Urothelium cell line (cell line): ENCODE measurements around the gene WDFY1.
"Not testable (repeated sequence)": the region's sequence is repeated elsewhere in the genome, so short reads cannot be mapped to it uniquely, and the experiment has no call there.

ENCODE experiments used
- DNase-seq: peaks from one replicate; pipeline ENCODE4 v3.0.0; 2011; ENCODE audit warnings: low spot score, mixed read lengths
- FAIRE-seq: peaks from 2 replicates; lab custom pipeline; 2011; peaks lifted over from hg19 to GRCh38; lab: Jason Lieb, UNC

WDFY1 gene

DNA sequence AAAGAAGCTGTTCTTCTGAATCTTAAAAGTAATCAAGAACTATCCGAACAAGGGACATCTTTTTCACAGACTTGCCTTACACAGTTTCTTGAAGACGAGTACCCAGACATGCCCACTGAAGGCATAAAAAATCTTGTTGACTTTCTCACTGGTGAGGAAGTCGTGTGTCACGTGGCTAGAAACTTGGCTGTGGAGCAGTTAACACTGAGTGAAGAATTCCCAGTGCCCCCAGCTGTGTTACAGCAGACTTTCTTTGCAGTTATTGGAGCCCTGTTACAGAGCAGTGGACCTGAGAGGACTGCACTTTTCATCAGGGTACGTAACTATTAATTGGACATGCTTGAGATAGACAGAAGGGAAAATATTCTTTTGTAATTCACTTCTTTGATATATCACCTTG is 14.6 kb upstream of the WDFY1 start:
- no peak for DNase-seq
- FAIRE-seq, result no peak

- no peak for FAIRE-seq
- peak; percentile 95 for DNase-seq
Measured at GRCh38 chr2:223957092-223957851, 12.1 kb upstream of the WDFY1 start, which contains the start of gene MRPL44. Gene MRPL44 (plus strand): TSS chr2:223957463. CDS start chr2:223957473, 10 bp downstream.

GRCh38 chr2:223956300-223956699 is 11.2 kb upstream of the WDFY1 start:
- FAIRE-seq (no peak), DNase-seq (no peak)

DNA sequence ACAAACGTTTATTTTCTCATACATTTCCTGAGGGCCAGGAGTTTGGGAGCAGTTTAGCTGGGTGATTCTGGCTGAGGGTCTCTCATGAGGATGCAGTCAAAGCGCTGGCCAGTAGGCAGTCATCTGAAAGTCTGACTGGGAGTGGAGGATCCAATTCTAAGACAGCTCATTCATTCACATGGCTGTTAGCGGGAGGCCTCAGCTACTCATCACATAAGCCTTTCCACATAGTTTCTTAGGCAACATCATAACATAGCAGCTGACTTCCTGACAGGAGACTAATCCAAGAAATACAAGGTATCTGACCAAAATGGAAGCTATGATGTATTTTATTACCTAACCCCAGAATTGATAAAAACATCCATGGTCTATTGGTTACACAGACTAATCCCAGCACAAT is 9.3 kb upstream of the WDFY1 start:
- DNase-seq (no peak), FAIRE-seq (no peak)

DNA sequence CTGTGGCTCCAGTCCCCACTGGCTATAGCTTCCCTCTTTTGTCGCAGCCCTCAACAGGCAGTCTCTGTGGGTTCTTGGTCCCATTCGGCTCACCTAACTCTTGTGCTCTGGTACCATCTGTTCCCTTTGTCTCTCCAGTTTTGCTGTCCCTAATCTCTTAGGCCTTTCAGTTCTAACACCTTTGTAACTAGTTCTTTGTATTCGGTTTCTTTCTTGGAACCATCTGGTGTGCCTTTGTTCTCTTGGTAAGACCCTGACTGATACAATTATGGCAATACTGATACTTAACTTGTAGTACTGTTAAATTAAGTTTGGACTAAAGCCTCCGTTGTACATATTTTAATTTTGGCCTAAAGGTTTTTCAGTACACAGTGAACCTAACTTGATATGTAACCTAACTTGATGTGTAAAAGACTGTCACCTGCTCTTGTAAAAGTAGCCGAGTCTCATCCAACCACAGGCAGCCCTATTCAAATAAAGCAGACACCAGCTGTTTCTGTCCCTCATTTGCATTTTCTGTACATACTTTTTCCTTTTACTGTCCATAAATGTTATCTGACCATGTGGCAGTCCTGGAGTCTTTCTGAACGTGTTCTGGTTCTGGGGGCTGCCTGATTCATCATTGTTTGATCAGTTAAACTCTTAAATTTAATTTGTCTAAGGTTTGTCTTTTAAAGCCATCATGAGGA is 7.3 kb upstream of the WDFY1 start:
- no peak for FAIRE-seq

GRCh38 chr2:223950448-223951347 is 5.6 kb upstream of the WDFY1 start:
- no peak for DNase-seq
- FAIRE-seq, result no peak

More for the DNA sequence above, 7.3 kb upstream of the WDFY1 start:
- DNase-seq, result no peak

GRCh38 chr2:223949241-223949840 is 4.2 kb upstream of the WDFY1 start:
- DNase-seq (no peak), FAIRE-seq (no peak)

GRCh38 chr2:223947711-223948205 is 2.6 kb upstream of the WDFY1 start:
- FAIRE-seq (no peak), DNase-seq (no peak)

GRCh38 chr2:223945755-223946154 is 620 bp upstream of the WDFY1 start:
- FAIRE-seq (no peak), DNase-seq (no peak)

DNA sequence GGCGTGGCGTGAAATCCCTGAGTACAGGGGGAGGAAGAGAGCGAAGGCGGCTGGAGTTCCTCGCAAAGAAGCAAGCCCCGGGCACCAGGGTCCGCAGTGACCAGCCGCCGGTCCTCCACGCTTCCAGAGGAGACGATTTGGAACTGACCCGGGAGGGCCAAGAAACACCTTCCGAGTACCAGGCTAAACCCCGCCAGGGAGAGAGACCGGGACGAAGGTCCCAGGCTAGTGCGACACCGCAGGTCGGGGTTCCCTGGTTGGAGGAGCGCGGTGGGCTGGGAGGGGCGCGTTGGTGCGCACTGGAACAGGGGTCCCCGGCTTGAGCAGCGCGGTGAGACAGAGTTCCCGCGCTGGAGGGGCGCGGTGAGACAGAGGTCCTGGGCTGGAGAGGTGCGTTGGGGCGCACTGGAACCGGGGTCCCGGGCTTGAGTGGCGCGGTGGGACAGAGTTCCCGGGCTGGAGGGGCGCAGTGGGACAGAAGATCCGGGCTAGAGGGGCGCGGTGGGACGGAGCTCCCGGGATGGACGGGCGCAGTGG is 901 bp downstream of the WDFY1 start:
- FAIRE-seq, result no peak
- peak; percentile 35 for DNase-seq

DNA sequence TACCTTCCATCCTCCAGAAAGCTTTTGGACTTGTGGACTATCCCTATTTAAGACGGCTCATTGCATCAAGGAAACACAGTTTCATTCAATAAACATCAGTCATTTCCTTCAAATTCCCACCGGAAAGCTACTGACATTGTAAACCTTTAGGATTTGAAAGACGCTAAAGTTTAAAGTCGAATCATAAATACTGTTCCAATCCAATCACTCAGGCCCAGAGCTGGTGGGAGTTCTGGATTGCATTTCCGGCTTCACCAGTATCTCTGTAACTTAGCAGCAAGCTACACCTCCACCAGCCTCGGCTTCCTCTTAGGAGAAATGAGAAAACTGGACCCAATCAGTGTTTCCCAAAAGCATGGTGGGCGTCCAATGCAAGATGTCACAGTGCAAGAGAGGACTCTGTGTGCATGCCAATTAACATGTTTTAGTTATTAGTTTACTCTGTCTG is 1.6 kb downstream of the WDFY1 start:
- FAIRE-seq, result no peak

DNA sequence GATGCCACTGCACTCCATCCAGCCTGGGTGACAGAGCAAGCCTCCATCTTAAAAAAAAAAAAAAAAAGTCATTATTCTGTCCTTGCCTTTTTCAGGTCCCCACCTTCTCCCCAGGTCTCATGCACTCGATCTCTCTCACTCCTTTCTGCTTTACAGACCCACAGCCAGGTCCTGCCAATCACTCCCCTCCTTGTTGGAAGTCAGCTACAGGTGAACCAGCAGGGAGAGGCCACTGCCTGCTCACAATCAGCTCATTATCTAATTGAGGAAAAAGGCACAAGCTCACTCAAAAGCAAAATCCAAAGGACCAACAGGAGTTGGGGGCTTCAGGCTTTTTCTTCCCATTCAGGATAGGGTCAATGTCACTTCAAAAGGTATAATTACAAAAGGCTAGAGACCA is 2.0 kb downstream of the WDFY1 start:
- no peak for DNase-seq
- no peak for FAIRE-seq

More for the DNA sequence above, 1.6 kb downstream of the WDFY1 start:
- DNase-seq, result peak; percentile 39

DNA sequence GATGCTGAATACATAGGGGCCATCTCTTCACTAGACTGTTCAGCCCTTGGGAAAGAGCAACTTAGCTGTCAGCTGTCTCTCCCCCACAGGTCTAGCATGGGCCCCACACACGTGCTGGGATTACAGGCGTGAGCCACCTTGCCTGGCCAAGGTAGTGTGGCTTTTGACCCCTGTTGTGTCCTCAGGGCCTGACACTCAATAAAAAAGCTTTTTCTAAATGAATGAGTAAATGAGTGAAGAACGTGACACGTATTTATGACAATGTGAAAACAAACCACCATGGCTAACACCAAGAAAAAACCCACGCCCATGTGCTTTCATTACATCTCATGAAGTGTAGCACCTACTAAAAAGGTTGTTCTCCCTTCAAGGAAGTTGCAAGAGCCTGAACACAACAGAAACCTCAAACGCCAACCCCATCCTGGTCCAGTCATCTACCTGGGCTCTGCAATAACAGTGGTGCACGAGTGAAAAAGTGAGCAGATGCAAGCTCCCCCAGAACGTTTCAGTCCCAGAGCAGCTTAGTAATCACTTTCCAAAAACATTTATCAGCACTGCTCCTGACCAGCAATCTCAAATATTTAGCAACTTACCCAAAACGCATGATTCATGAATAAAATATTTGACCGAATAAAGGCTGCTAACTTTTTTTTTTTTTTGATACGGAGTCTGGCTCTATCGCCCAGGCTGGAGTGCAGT is 3.4 kb downstream of the WDFY1 start:
- no peak for FAIRE-seq
- peak; percentile 68 for DNase-seq

- not testable (repeated sequence) for FAIRE-seq, DNase-seq
Measured at GRCh38 chr2:223939438-223939837, 5.7 kb downstream of the WDFY1 start.

DNA sequence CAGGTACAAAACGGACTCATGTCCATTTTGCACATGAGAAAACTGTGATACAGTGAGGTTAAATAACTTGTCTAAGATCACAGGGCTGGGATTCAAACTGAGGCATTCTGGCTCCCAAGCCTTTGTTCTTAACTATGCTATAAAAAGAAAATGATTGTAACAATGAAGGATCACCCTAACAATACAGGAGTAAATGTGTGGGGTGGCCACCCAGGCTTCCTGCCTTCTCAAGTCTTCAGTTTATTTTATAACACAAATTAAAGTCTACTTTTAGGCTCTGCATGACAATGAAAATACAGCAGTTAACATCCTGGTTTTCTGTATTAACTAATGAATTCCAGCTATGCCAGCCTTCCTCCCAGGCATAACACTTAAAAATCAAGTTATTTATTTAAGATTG is 7.6 kb downstream of the WDFY1 start:
- no peak for FAIRE-seq

GRCh38 chr2:223936862-223937326 is 8.2 kb downstream of the WDFY1 start:
- no peak for FAIRE-seq
- no peak for DNase-seq

More for the DNA sequence above, 7.6 kb downstream of the WDFY1 start:
- DNase-seq, result no peak

DNA sequence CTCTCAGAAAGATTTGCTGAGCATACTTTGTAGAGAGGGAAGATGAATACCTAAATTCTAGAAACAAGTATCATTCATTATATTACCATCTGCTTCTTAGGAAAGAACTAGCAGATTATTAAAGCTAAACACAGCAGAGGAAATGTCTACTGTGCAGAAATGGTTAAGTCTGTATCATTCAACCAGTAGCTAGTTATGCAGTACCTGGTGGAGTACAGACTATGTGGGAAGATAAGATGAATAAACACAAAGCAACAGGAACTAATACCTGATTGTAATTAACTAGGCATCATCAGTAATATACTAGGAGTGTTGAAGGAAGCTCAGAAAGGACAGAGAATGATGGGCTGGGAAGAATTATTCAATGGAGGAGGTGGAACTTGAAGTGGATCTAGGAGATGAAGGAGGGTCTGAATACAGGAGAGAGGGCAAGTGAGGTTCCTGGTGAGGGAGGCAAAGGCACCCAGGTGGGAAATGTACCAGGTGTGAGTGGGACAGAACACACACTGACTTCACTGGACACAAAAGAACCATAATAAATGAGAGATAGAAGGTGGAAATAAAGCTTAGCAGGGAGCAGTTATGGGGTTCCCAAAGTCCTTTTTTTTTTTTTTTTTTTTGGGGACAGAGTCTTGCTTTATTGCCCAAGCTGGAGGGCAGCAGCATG is 9.5 kb downstream of the WDFY1 start:
- no peak for DNase-seq
- no peak for FAIRE-seq

- no peak for DNase-seq
- FAIRE-seq, result no peak
Measured at GRCh38 chr2:223934870-223935269, 10.3 kb downstream of the WDFY1 start.
